Thoracic aorta (tissue), 2 donors: ENCODE results near the gene WDR36. TPM values are rescaled to one million over a fixed set of nuclear protein-coding genes. Genes with fewer than 3 reads are reported as not detected.

Experiments used
- ATAC-seq: fragments of 150-250 bp; one replicate; pipeline ENCODE4 v1.8.0; 2017; ENCODE audit warnings: low read depth; ENCODE audit not compliant: insufficient number of reproducible peaks, low FRiP score
- DNase-seq: peaks from one replicate; pipeline ENCODE4 v3.0.0-alpha.2; 2020; ENCODE audit warnings: low spot score
- H3K27ac ChIP-seq, 2 donors: fragments of 200-600 bp; sonication (generic); 1 replicate in 1 of 2; 2 replicates in 1 of 2; pipeline ENCODE4 v1.5.1; 2016; ENCODE audit warnings: mild to moderate bottlenecking in 2 of 2, moderate library complexity in 2 of 2
- H3K27me3 ChIP-seq: fragments of 200-600 bp; sonication (generic); replicated peaks from 2 replicates; pipeline ENCODE4 v1.6.0; 2016; ENCODE audit warnings: mild to moderate bottlenecking; ENCODE audit not compliant: insufficient read depth
- H3K36me3 ChIP-seq: fragments of 200-600 bp; sonication (generic); one replicate; pipeline ENCODE4 v1.5.1; 2016
- H3K4me1 ChIP-seq, 2 donors: fragments of 200-600 bp; sonication (generic); 1 replicate in 1 of 2; 2 replicates in 1 of 2; pipeline versions ENCODE4 v1.5.1 to v1.6.0; 2016; ENCODE audit warnings: low read depth in 2 of 2, mild to moderate bottlenecking in 1 of 2; ENCODE audit not compliant: control insufficient read depth in 1 of 2
- H3K4me3 ChIP-seq: fragments of 200-600 bp; sonication (generic); 2 replicates; pipeline ENCODE4 v1.5.1; 2016; ENCODE audit warnings: mild to moderate bottlenecking
- H3K9me3 ChIP-seq: fragments of 200-600 bp; sonication (generic); 2 replicates; pipeline ENCODE4 v1.5.1; 2016
- total RNA-seq, 2 donors: library from RNA; depleted of rRNA; stranded (reverse); fragments of >200 nt; gene quantifications; one replicate each; pipeline versions ENCODE4 v1.1.0 to v1.2.3, GENCODE V29; 2016
- TF ChIP-seq, protein P1 (sequence below): fragments of 200-600 bp; sonication (generic); IDR thresholded peaks from one replicate; pipeline ENCODE4 v1.5.1; 2019; ENCODE audit warnings: antibody characterized with exemption

The WDR36 gene
- total RNA-seq, 2 donors from 2014 or later: 11.0 to 29.4 TPM

DNA sequence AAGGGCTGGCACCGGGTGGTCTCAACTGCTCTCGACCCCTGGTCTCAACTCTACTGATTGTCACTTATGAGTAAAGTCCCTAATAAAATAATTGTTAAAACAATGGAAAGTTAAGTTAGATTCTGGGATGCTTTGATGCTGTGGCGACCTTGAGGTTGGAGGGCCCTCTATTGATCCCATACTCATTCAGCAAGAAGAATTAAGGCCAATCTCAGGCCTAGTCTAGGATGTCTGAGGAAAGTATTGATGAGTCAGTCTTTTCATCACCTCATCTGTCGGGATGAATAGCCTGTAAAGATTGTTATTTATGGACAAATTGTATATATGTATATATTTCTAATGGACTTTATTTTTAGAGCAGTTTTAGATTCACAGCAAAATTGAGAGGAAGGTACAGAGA lies 50.8 kb downstream of the WDR36 start:
- Histone ChIP-seq H3K36me3 (no peaks in the 10 kb centered on the region), H3K4me3 (no peak overlapping the region), H3K27me3 (no peaks in the 10 kb centered on the region), H3K4me1 (no peaks in the 10 kb centered on the region), H3K9me3 (no peaks in the 10 kb centered on the region), H3K27ac (no peak overlapping the region)
- ATAC-seq (no peak), DNase-seq (no peak)
- TF ChIP-seq, protein P1, sequence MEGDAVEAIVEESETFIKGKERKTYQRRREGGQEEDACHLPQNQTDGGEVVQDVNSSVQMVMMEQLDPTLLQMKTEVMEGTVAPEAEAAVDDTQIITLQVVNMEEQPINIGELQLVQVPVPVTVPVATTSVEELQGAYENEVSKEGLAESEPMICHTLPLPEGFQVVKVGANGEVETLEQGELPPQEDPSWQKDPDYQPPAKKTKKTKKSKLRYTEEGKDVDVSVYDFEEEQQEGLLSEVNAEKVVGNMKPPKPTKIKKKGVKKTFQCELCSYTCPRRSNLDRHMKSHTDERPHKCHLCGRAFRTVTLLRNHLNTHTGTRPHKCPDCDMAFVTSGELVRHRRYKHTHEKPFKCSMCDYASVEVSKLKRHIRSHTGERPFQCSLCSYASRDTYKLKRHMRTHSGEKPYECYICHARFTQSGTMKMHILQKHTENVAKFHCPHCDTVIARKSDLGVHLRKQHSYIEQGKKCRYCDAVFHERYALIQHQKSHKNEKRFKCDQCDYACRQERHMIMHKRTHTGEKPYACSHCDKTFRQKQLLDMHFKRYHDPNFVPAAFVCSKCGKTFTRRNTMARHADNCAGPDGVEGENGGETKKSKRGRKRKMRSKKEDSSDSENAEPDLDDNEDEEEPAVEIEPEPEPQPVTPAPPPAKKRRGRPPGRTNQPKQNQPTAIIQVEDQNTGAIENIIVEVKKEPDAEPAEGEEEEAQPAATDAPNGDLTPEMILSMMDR: no peak

DNA sequence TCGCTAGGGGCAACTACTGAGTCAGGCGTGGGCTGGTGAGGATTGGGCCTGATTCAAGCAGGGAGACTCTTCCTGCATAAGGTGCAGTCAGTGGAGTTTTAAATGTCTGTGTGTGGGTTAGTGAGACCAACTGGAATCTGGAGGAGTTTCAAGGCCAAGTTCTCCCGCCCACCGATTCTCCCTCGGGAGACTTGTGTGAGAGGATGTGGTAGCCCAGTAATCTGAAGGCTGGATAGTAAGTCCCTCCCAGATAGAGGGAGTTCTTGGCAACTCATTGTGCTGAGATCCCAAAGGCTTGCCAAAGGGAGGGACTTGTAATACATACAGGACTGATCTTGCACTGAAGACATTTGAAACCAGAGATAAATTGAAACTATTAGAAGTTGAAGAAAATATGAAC lies 51.8 kb downstream of the WDR36 start:
- Histone ChIP-seq H3K4me1 (no peaks in the 10 kb centered on the region), H3K36me3 (no peaks in the 10 kb centered on the region), H3K27ac (no peak overlapping the region), H3K27me3 (no peaks in the 10 kb centered on the region), H3K9me3 (no peaks in the 10 kb centered on the region), H3K4me3 (no peak overlapping the region)
- DNase-seq: peak; percentile 7
- no peak for ATAC-seq
- TF ChIP-seq, protein P1: no peak

DNA sequence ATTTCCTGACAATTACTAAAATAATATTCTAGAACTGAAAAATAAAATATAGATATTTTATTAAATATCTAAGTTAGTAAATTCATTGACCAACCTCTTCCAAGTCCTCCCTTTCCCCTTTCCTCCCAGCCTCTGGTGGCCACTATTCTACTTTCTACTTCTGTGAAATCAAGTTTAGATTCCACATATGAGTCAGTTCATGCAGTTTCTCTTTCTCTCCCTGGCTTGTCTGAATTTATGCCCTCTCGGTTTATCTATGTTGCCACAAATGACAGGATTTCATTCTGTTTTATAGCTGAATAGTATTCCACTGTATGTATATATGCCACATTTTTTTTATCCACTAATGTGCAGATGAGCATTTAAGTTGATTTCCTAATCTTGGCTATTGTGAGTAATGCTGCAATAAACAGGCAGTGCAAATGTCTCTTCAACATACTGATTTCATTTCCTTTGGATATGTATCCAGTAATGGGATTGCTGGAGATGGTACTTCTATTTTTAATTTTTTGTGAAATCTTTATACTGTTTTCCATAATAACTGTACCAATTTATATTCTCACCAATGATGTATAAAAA lies 52.3 kb downstream of the WDR36 start:
- no peak for ATAC-seq
- Histone ChIP-seq H3K9me3 (no peaks in the 10 kb centered on the region), H3K4me1 (no peaks in the 10 kb centered on the region), H3K27ac (no peak overlapping the region), H3K27me3 (no peaks in the 10 kb centered on the region), H3K36me3 (no peaks in the 10 kb centered on the region), H3K4me3 (no peak overlapping the region)
- DNase-seq: no peak
- TF ChIP-seq, protein P1: no peak

DNA sequence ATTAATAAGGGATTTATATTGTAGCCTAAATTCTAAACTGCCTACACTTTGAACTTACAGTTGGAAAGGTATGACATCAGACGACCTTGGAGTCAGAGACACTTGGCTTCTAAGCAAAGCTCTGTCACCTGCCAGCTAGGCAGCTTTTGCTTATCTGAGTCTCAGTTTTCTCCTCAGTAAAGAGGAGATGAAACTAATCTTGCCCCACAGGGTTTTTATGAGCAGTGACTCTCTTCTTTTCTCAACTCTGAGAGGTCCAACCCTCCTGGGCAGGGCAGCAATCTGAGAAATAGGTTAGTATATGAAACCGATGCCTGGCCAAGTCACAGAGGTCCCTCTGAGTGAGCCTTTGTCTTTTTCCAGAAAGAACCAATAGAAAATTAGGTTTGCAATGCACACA lies 53.9 kb downstream of the WDR36 start:
- H3K9me3 ChIP-seq: no peaks in the 10 kb centered on the region
- H3K4me3 ChIP-seq: no peak overlapping the region
- ATAC-seq (no peak), DNase-seq (no peak)
- no peaks in the 10 kb centered on the region for H3K36me3 ChIP-seq
- no peaks in the 10 kb centered on the region for H3K27me3 ChIP-seq
- TF ChIP-seq, protein P1: no peak
- H3K27ac ChIP-seq: no peak overlapping the region
- no peaks in the 10 kb centered on the region for H3K4me1 ChIP-seq

DNA sequence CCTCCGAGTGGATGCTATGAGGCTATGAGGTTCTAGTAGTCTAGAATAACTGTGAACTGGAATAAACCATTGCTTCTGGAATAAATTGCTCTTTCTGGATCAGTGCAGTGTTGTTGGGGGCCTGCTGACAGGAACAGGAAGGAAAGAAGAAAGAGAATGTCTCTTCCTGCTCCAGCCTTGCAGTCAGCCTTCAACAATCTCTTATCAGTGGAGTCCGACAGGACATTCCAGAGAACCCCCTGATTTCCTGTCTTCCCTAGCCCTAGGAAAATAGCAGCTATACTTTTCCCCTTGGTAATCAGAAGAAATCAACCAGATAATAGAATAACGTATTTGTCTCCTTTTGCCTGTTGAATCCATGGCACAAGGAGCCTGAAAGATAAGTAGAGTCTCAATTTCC lies 55.4 kb downstream of the WDR36 start:
- H3K27me3 ChIP-seq: no peaks in the 10 kb centered on the region
- H3K9me3 ChIP-seq: no peaks in the 10 kb centered on the region
- TF ChIP-seq, protein P1: no peak
- H3K4me1 ChIP-seq: no peaks in the 10 kb centered on the region
- DNase-seq (no peak), ATAC-seq (no peak)
- no peak overlapping the region for H3K27ac ChIP-seq
- H3K36me3 ChIP-seq: no peaks in the 10 kb centered on the region
- H3K4me3 ChIP-seq: no peak overlapping the region
